ENCODE data around the gene DPY19L1.
"Not testable (repeated sequence)": the region's sequence is repeated elsewhere in the genome, so short reads cannot be mapped to it uniquely, and the experiment has no call there.

Gene DPY19L1

GRCh38 chr7:34906266-34906850 is 130.9 kb downstream of the DPY19L1 start:
- not testable (repeated sequence) for H3K14ac ChIP-seq (ENCODE audit: low read length); H3K4ac ChIP-seq (ENCODE audit: low read length); H3K27me3 ChIP-seq (ENCODE audit: control insufficient read depth in 3 of 3, insufficient read depth in 3 of 3, low read depth in 1 of 3, low read length in 3 of 3); H3K79me1 ChIP-seq (ENCODE audit: low read depth, low read length); H4K91ac ChIP-seq (ENCODE audit: low read depth, low read length, poor library complexity); H3K4me2 ChIP-seq (ENCODE audit: insufficient read depth, low read length, poor library complexity, severe bottlenecking); H4K8ac ChIP-seq (ENCODE audit: low read depth, low read length); H3K9ac ChIP-seq (ENCODE audit: low read depth, low read length, poor library complexity); H3K36me3 ChIP-seq (replicated peaks in 1 of 2; ENCODE audit: control insufficient read depth in 2 of 2, insufficient read depth in 2 of 2, low read length in 2 of 2); H2BK12ac ChIP-seq (ENCODE audit: low read length); DNase-seq (ENCODE audit: low spot score); H3K27ac ChIP-seq (replicated peaks; ENCODE audit: low read length); H2BK5ac ChIP-seq (ENCODE audit: low read length); H2AFZ ChIP-seq (ENCODE audit: low read length); H3K23ac ChIP-seq (ENCODE audit: low read depth, low read length, poor library complexity); H3K4me1 ChIP-seq (ENCODE audit: control insufficient read depth in 2 of 2, insufficient read depth in 1 of 2, low read depth in 1 of 2, low read length in 2 of 2); H2AK5ac ChIP-seq (ENCODE audit: low read depth, low read length); H3K18ac ChIP-seq (ENCODE audit: low read length); H3K9me3 ChIP-seq (replicated peaks in 1 of 2; ENCODE audit: control insufficient read depth in 2 of 2, insufficient read depth in 1 of 2, low read depth in 1 of 2, low read length in 2 of 2); H2BK120ac ChIP-seq (ENCODE audit: low read depth, low read length); H2BK15ac ChIP-seq (ENCODE audit: low read length)
- peak overlapping the region in 1 of 2 donors; percentile 50 for H3K4me3 ChIP-seq (ENCODE audit: low read length in 2 of 2)
- WGBS, 2 donors (ENCODE audit: extremely low coverage in 2 of 2, insufficient read length in 2 of 2, insufficient replicate concordance in 1 of 2) = no CpG with 5 or more reads among the region's 30 CpGs

GRCh38 chr7:34904987-34905386 is 132.3 kb downstream of the DPY19L1 start:
- H3K18ac ChIP-seq (ENCODE audit: low read length) = no peak overlapping the region

GRCh38 chr7:34903921-34904320 is 133.4 kb downstream of the DPY19L1 start:
- DNase-seq (ENCODE audit: low spot score); H3K27ac ChIP-seq (replicated peaks; ENCODE audit: low read length); H4K91ac ChIP-seq (ENCODE audit: low read depth, low read length, poor library complexity); H2AFZ ChIP-seq (ENCODE audit: low read length); H3K4me1 ChIP-seq (ENCODE audit: control insufficient read depth in 2 of 2, insufficient read depth in 1 of 2, low read depth in 1 of 2, low read length in 2 of 2); H3K27me3 ChIP-seq (ENCODE audit: control insufficient read depth in 3 of 3, insufficient read depth in 3 of 3, low read depth in 1 of 3, low read length in 3 of 3); H4K8ac ChIP-seq (ENCODE audit: low read depth, low read length); H3K4me2 ChIP-seq (ENCODE audit: insufficient read depth, low read length, poor library complexity, severe bottlenecking); H3K4me3 ChIP-seq (ENCODE audit: low read length in 2 of 2); H2AK5ac ChIP-seq (ENCODE audit: low read depth, low read length); H2BK120ac ChIP-seq (ENCODE audit: low read depth, low read length); H3K79me1 ChIP-seq (ENCODE audit: low read depth, low read length); H3K9ac ChIP-seq (ENCODE audit: low read depth, low read length, poor library complexity); H3K9me3 ChIP-seq (replicated peaks in 1 of 2; ENCODE audit: control insufficient read depth in 2 of 2, insufficient read depth in 1 of 2, low read depth in 1 of 2, low read length in 2 of 2); H2BK12ac ChIP-seq (ENCODE audit: low read length); H3K18ac ChIP-seq (ENCODE audit: low read length); H2BK15ac ChIP-seq (ENCODE audit: low read length); H3K23ac ChIP-seq (ENCODE audit: low read depth, low read length, poor library complexity); H2BK5ac ChIP-seq (ENCODE audit: low read length); H3K14ac ChIP-seq (ENCODE audit: low read length); H3K4ac ChIP-seq (ENCODE audit: low read length); H3K36me3 ChIP-seq (replicated peaks in 1 of 2; ENCODE audit: control insufficient read depth in 2 of 2, insufficient read depth in 2 of 2, low read length in 2 of 2): not testable (repeated sequence)
- WGBS, 2 donors (ENCODE audit: extremely low coverage in 2 of 2, insufficient read length in 2 of 2, insufficient replicate concordance in 1 of 2) = no CpG with 5 or more reads among the region's 2 CpGs

More at GRCh38 chr7:34904987-34905386, 132.3 kb downstream of the DPY19L1 start:
- no peak overlapping the region for H2BK5ac ChIP-seq (ENCODE audit: low read length)
- H3K4ac ChIP-seq (ENCODE audit: low read length) = no peak overlapping the region
- H3K4me1 ChIP-seq (ENCODE audit: control insufficient read depth in 2 of 2, insufficient read depth in 1 of 2, low read depth in 1 of 2, low read length in 2 of 2) = no peaks in the 10 kb centered on the region
- H3K9ac ChIP-seq (ENCODE audit: low read depth, low read length, poor library complexity) = no peak overlapping the region
- H4K8ac ChIP-seq (ENCODE audit: low read depth, low read length) = no peak overlapping the region
- WGBS, 2 donors (ENCODE audit: extremely low coverage in 2 of 2, insufficient read length in 2 of 2, insufficient replicate concordance in 1 of 2) = no CpG with 5 or more reads among the region's 4 CpGs
- H3K4me2 ChIP-seq (ENCODE audit: insufficient read depth, low read length, poor library complexity, severe bottlenecking) = no peak overlapping the region
- H3K14ac ChIP-seq (ENCODE audit: low read length) = no peak overlapping the region
- H3K27me3 ChIP-seq (ENCODE audit: control insufficient read depth in 3 of 3, insufficient read depth in 3 of 3, low read depth in 1 of 3, low read length in 3 of 3) = no peaks in the 10 kb centered on the region
- H2BK120ac ChIP-seq (ENCODE audit: low read depth, low read length) = no peak overlapping the region
- no peak for DNase-seq (ENCODE audit: low spot score)
- H3K27ac ChIP-seq (replicated peaks; ENCODE audit: low read length) = no peak overlapping the region
- H2BK15ac ChIP-seq (ENCODE audit: low read length) = no peak overlapping the region
- H3K9me3 ChIP-seq (replicated peaks in 1 of 2; ENCODE audit: control insufficient read depth in 2 of 2, insufficient read depth in 1 of 2, low read depth in 1 of 2, low read length in 2 of 2) = no peaks in the 10 kb centered on the region
- no peak overlapping the region for H2BK12ac ChIP-seq (ENCODE audit: low read length)
- H3K79me1 ChIP-seq (ENCODE audit: low read depth, low read length) = no peaks in the 10 kb centered on the region
- no peak overlapping the region for H3K4me3 ChIP-seq (ENCODE audit: low read length in 2 of 2)
- H3K36me3 ChIP-seq (replicated peaks in 1 of 2; ENCODE audit: control insufficient read depth in 2 of 2, insufficient read depth in 2 of 2, low read length in 2 of 2) = no peaks in the 10 kb centered on the region
- H2AFZ ChIP-seq (ENCODE audit: low read length) = no peak overlapping the region
- no peak overlapping the region for H3K23ac ChIP-seq (ENCODE audit: low read depth, low read length, poor library complexity)
- H2AK5ac ChIP-seq (ENCODE audit: low read depth, low read length) = no peak overlapping the region
- no peak overlapping the region for H4K91ac ChIP-seq (ENCODE audit: low read depth, low read length, poor library complexity)

- no peak overlapping the region for H3K27ac ChIP-seq (replicated peaks; ENCODE audit: low read length)
- no peak overlapping the region for H4K91ac ChIP-seq (ENCODE audit: low read depth, low read length, poor library complexity)
- H3K4me2 ChIP-seq (ENCODE audit: insufficient read depth, low read length, poor library complexity, severe bottlenecking) = no peak overlapping the region
- no peak overlapping the region for H3K4me3 ChIP-seq (ENCODE audit: low read length in 2 of 2)
- H3K79me1 ChIP-seq (ENCODE audit: low read depth, low read length) = no peaks in the 10 kb centered on the region
- no peaks in the 10 kb centered on the region for H3K4me1 ChIP-seq (ENCODE audit: control insufficient read depth in 2 of 2, insufficient read depth in 1 of 2, low read depth in 1 of 2, low read length in 2 of 2)
- no peak overlapping the region for H2AFZ ChIP-seq (ENCODE audit: low read length)
- no peak overlapping the region for H2BK12ac ChIP-seq (ENCODE audit: low read length)
- H3K23ac ChIP-seq (ENCODE audit: low read depth, low read length, poor library complexity) = no peak overlapping the region
- H2BK5ac ChIP-seq (ENCODE audit: low read length) = no peak overlapping the region
- H3K27me3 ChIP-seq (ENCODE audit: control insufficient read depth in 3 of 3, insufficient read depth in 3 of 3, low read depth in 1 of 3, low read length in 3 of 3) = no peaks in the 10 kb centered on the region
- H2BK15ac ChIP-seq (ENCODE audit: low read length) = no peak overlapping the region
- DNase-seq (ENCODE audit: low spot score) = no peak
- no peak overlapping the region for H2AK5ac ChIP-seq (ENCODE audit: low read depth, low read length)
- no peak overlapping the region for H3K9ac ChIP-seq (ENCODE audit: low read depth, low read length, poor library complexity)
- no peaks in the 10 kb centered on the region for H3K9me3 ChIP-seq (replicated peaks in 1 of 2; ENCODE audit: control insufficient read depth in 2 of 2, insufficient read depth in 1 of 2, low read depth in 1 of 2, low read length in 2 of 2)
- H3K4ac ChIP-seq (ENCODE audit: low read length) = no peak overlapping the region
- no CpG with 5 or more reads among the region's 6 CpGs for WGBS, 2 donors (ENCODE audit: extremely low coverage in 2 of 2, insufficient read length in 2 of 2, insufficient replicate concordance in 1 of 2)
- no peak overlapping the region for H4K8ac ChIP-seq (ENCODE audit: low read depth, low read length)
- H3K36me3 ChIP-seq (replicated peaks in 1 of 2; ENCODE audit: control insufficient read depth in 2 of 2, insufficient read depth in 2 of 2, low read length in 2 of 2) = no peaks in the 10 kb centered on the region
- no peak overlapping the region for H3K18ac ChIP-seq (ENCODE audit: low read length)
- H3K14ac ChIP-seq (ENCODE audit: low read length) = no peak overlapping the region
- H2BK120ac ChIP-seq (ENCODE audit: low read depth, low read length) = no peak overlapping the region
Observed at GRCh38 chr7:34902182-34902581, 135.1 kb downstream of the DPY19L1 start.
